OCI-LY1 (cell line): ENCODE results near the gene RNF144A.
A peak's percentile ranks its signal among the peaks of the same experiment; 100 is the strongest.

Experiments used
- H2AFZ ChIP-seq: fragments of 200-600 bp; sonication (generic), shearing (Covaris generic); 2 replicates; pipeline ENCODE4 v1.6.0; 2014; ENCODE audit warnings: antibody characterized with exemption, mild to moderate bottlenecking, low read length
- H3F3A ChIP-seq: fragments of 200-600 bp; sonication (generic), shearing (Covaris generic); 2 replicates; pipeline ENCODE4 v1.6.0; 2014; ENCODE audit warnings: mild to moderate bottlenecking, antibody characterized with exemption, low read length, moderate library complexity; ENCODE audit not compliant: insufficient read depth
- H3K27ac ChIP-seq: fragments of 200-600 bp; sonication (generic); 2 replicates; pipeline ENCODE4 v1.5.1; 2014; ENCODE audit warnings: low read length, mixed run types, mild to moderate bottlenecking, low read depth; ENCODE audit not compliant: poor library complexity, severe bottlenecking
- H3K27me3 ChIP-seq: fragments of 200-600 bp; sonication (generic); 2 replicates; pipeline ENCODE4 v1.6.0; 2014; ENCODE audit warnings: antibody characterized with exemption, mild to moderate bottlenecking, low read length, moderate library complexity; ENCODE audit not compliant: insufficient read depth
- H3K36me3 ChIP-seq: fragments of 200-600 bp; sonication (generic); 2 replicates; pipeline ENCODE4 v1.6.1; 2014; ENCODE audit warnings: mild to moderate bottlenecking, antibody characterized with exemption, low read length, moderate library complexity, mixed read lengths; ENCODE audit not compliant: insufficient read depth
- H3K4me1 ChIP-seq: fragments of 200-600 bp; sonication (generic); 2 replicates; pipeline ENCODE4 v1.5.1; 2014; ENCODE audit warnings: mild to moderate bottlenecking, low read length, moderate library complexity; ENCODE audit not compliant: insufficient read depth, severe bottlenecking
- H3K4me2 ChIP-seq: fragments of 200-600 bp; sonication (generic), shearing (Covaris generic); 2 replicates; pipeline ENCODE4 v1.6.1; 2014; ENCODE audit warnings: low read length
- H3K4me3 ChIP-seq: fragments of 200-600 bp; sonication (generic); 2 replicates; pipeline ENCODE4 v1.5.1; 2014; ENCODE audit warnings: low read length, low read depth, mild to moderate bottlenecking, mixed read lengths; ENCODE audit not compliant: poor library complexity, severe bottlenecking
- H3K79me2 ChIP-seq: fragments of 200-600 bp; shearing (Covaris generic); 2 replicates; pipeline ENCODE4 v1.6.1; 2016; ENCODE audit warnings: mixed run types, low read length, mixed read lengths; ENCODE audit not compliant: insufficient read depth
- H3K9ac ChIP-seq: fragments of 200-600 bp; sonication (generic), shearing (Covaris generic); 2 replicates; pipeline ENCODE4 v1.6.1; 2014; ENCODE audit warnings: mild to moderate bottlenecking, low read length, mixed read lengths
- H3K9me2 ChIP-seq: fragments of 200-600 bp; sonication (generic), shearing (Covaris generic); 2 replicates; pipeline ENCODE4 v1.6.1; 2014; ENCODE audit warnings: low read depth, mild to moderate bottlenecking, low read length, mixed read lengths
- H3K9me3 ChIP-seq: fragments of 200-600 bp; shearing (Covaris generic); 2 replicates; pipeline ENCODE4 v1.6.1; 2014; ENCODE audit warnings: low read length, mixed read lengths
- H4K20me1 ChIP-seq: fragments of 200-600 bp; sonication (generic), shearing (Covaris generic); 2 replicates; pipeline ENCODE4 v1.6.0; 2016; ENCODE audit warnings: mild to moderate bottlenecking, low read length; ENCODE audit not compliant: insufficient read depth
- EZH2 ChIP-seq: fragments of 200-600 bp; sonication (generic), shearing (Covaris generic); IDR thresholded peaks from 2 replicates; pipeline ENCODE4 v1.8.0; 2017; ENCODE audit warnings: borderline replicate concordance, mixed run types, mild to moderate bottlenecking, antibody characterized with exemption, low read length, moderate library complexity, mixed read lengths
- TF ChIP-seq, protein P1 (sequence below): fragments of 200-600 bp; sonication (generic), shearing (Covaris generic); IDR thresholded peaks from 2 replicates; pipeline ENCODE4 v1.5.1; 2017; ENCODE audit warnings: mild to moderate bottlenecking, antibody characterized with exemption, low read length, moderate library complexity, mixed read lengths

Gene RNF144A, protein sequence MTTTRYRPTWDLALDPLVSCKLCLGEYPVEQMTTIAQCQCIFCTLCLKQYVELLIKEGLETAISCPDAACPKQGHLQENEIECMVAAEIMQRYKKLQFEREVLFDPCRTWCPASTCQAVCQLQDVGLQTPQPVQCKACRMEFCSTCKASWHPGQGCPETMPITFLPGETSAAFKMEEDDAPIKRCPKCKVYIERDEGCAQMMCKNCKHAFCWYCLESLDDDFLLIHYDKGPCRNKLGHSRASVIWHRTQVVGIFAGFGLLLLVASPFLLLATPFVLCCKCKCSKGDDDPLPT

DNA sequence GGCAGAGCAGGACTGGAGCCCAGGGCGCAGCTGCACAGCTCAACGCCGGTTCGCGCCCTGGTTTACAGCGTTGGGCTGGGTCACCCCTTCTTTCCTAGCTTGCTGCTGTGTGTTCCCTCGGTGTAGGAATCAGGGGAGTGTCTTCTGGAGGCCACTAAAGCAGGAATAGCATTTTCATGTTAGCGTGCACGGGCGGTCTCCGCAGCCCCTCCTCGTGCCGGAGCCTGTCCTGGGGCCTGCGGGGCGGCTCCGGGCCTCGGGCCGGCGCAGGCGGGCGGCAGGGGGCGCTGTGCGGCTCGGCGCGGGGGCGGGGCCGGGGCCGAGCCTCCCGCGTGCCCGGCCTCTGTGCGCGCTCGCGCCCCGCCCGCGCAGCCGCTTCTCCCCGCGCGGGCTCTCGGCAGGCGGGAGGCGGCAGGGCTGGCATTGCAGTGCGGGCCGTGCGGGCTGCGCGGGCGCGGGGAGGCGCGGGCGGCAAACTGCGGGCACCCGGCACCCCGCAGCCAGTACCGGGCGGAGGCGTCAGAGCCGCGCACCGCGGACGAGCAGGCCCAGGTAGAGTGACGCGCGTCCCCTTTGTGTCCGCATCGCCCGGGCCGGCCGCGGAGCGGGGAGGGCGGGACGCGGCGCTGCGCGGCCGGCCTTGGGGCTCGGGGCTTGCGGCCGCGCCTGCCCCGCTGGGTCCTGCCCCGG is at the start of gene RNF144A:
Gene RNF144A, plus strand, starts transcription at position 342 of the 690 bp plus-strand sequence. CDS start 79,515 bp downstream, outside the sequence.
- no peaks in the 10 kb centered on the region for H3K36me3 ChIP-seq
- H3K27ac ChIP-seq: no peak within 1 kb of the TSS
- peak within 1 kb of the TSS; percentile 55 for H3K4me2 ChIP-seq
- H3K9me2 ChIP-seq: no peaks in the 10 kb centered on the region
- no peak within 1 kb of the TSS for H2AFZ ChIP-seq
- no peaks in the 10 kb centered on the region for H3K27me3 ChIP-seq
- TF ChIP-seq EZH2: no peak
- TF ChIP-seq, protein P1, sequence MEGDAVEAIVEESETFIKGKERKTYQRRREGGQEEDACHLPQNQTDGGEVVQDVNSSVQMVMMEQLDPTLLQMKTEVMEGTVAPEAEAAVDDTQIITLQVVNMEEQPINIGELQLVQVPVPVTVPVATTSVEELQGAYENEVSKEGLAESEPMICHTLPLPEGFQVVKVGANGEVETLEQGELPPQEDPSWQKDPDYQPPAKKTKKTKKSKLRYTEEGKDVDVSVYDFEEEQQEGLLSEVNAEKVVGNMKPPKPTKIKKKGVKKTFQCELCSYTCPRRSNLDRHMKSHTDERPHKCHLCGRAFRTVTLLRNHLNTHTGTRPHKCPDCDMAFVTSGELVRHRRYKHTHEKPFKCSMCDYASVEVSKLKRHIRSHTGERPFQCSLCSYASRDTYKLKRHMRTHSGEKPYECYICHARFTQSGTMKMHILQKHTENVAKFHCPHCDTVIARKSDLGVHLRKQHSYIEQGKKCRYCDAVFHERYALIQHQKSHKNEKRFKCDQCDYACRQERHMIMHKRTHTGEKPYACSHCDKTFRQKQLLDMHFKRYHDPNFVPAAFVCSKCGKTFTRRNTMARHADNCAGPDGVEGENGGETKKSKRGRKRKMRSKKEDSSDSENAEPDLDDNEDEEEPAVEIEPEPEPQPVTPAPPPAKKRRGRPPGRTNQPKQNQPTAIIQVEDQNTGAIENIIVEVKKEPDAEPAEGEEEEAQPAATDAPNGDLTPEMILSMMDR: peak; percentile 34; the same call in 1 of the 2 replicates
- peak within 1 kb of the TSS; percentile 58 for H3K4me3 ChIP-seq
- H3K9me3 ChIP-seq: no peaks in the 10 kb centered on the region
- H3K4me1 ChIP-seq: no peaks in the 10 kb centered on the region
- no peaks in the 10 kb centered on the region for H3K79me2 ChIP-seq
- no peaks in the 10 kb centered on the region for H3F3A ChIP-seq
- H4K20me1 ChIP-seq: no peaks in the 10 kb centered on the region
- no peak within 1 kb of the TSS; the same call in 1 of the 2 replicates for H3K9ac ChIP-seq

DNA sequence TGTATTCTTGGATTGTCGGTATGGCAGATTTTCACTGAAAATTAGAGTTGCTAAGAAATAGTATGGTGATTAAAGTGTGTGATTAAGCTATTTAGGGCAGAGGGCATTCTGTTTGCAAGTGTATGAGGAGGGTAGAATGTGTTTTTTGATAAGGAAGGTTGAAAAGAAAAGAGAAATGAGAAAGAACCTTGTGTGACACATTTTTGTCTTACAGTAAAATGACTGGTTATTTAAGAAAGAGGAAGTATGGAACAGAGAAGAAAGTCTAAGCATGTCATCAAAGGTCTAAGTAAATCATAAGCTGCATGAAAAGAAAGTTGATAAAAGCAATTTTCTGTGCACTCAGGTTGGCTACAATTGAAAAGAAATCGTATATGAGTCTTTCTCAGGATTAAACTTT is 44.8 kb upstream of the RNF144A start:
- Histone ChIP-seq H3K9me2 (no peaks in the 10 kb centered on the region), H3K27ac (no peak overlapping the region), H3K9ac (no peak overlapping the region), H3K9me3 (no peaks in the 10 kb centered on the region), H3K4me3 (no peak overlapping the region), H4K20me1 (no peaks in the 10 kb centered on the region), H3K36me3 (no peaks in the 10 kb centered on the region), H3K4me2 (no peak overlapping the region), H2AFZ (no peak overlapping the region), H3K79me2 (no peaks in the 10 kb centered on the region), H3K27me3 (no peaks in the 10 kb centered on the region), H3F3A (no peaks in the 10 kb centered on the region), H3K4me1 (no peaks in the 10 kb centered on the region)
- TF ChIP-seq, protein P1: no peak
- TF ChIP-seq EZH2: no peak

DNA sequence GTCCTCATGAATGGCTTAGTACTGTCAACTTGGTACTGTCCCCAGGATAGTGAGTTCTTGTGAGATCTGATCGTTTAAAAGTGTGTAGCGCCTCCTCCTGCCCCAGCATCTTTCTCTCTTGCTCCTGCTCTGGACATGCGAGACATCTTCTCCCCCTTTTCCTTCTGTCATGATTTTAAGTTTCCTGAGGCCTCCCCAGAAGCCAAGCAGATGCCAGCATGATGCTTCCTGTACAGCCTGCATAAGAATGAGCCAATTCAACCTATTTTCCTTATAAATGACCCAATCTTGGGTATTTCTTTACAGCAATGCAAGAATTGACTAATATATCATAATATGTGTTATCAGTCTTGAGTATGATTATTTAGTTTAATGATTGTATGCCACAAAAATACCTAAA is 43.2 kb upstream of the RNF144A start:
- Histone ChIP-seq H3K4me3 (no peak overlapping the region), H3K9me2 (no peaks in the 10 kb centered on the region), H3K9ac (no peak overlapping the region), H3K36me3 (no peaks in the 10 kb centered on the region), H3F3A (no peaks in the 10 kb centered on the region), H3K9me3 (no peaks in the 10 kb centered on the region), H3K27me3 (no peaks in the 10 kb centered on the region), H3K4me2 (no peak overlapping the region), H3K4me1 (no peaks in the 10 kb centered on the region), H3K27ac (no peak overlapping the region), H4K20me1 (no peaks in the 10 kb centered on the region), H2AFZ (no peak overlapping the region), H3K79me2 (no peaks in the 10 kb centered on the region)
- no peak for TF ChIP-seq EZH2
- TF ChIP-seq, protein P1: no peak
